Endothelial cell of umbilical vein (primary cell): ENCODE results near the gene RSPRY1. TPM values are rescaled to one million over a fixed set of nuclear protein-coding genes. Genes with fewer than 3 reads are reported as not detected.

ENCODE experiments used
- BruUV-seq: library from RNA; stranded (reverse); fragments of 400-500 nt; replicated peaks from 2 replicates; lab custom pipeline; 2021; lab: Mats Ljungman, UMichigan
- CTCF ChIA-PET: fragments of 300-600, 350-600 bp; sonication (Branson Sonifier 250); formaldehyde crosslinking; loops from one replicate; lab custom pipeline; 2021; ENCODE audit warnings: antibody characterized with exemption, inconsistent platforms; lab: Charles Lee
- POLR2A ChIA-PET: fragments of 300-600, 350-600 bp; sonication (Branson Sonifier 250); formaldehyde crosslinking; loops from one replicate; lab custom pipeline; 2021; ENCODE audit warnings: antibody characterized with exemption, inconsistent platforms; lab: Charles Lee
- DNase-seq: peaks from one replicate; pipeline ENCODE4 v3.0.0-alpha.2; 2011; ENCODE audit warnings: low read depth, low spot score
- FAIRE-seq: peaks from 2 replicates; lab custom pipeline; 2011; peaks lifted over from hg19 to GRCh38; lab: Jason Lieb, UNC
- H2AFZ ChIP-seq: 2 replicates; pipeline ENCODE4 v1.6.0; 2012; ENCODE audit warnings: low read depth, low read length, control low read depth, inconsistent platforms
- H3K27ac ChIP-seq: 2 replicates; pipeline ENCODE4 v1.5.1; 2011; ENCODE audit warnings: low read depth, mild to moderate bottlenecking, control low read depth, low read length, moderate library complexity; ENCODE audit not compliant: insufficient read depth
- H3K27me3 ChIP-seq, 2 experiments: 2 replicates each; pipeline versions ENCODE4 v1.6.0 to v1.6.1; 2011; ENCODE audit warnings: low read length in 2 of 2, mixed read lengths in 1 of 2; ENCODE audit not compliant: control insufficient read depth in 2 of 2, insufficient read depth in 2 of 2
- H3K36me3 ChIP-seq, 2 experiments: 2 replicates in 1 of 2; 3 replicates in 1 of 2; pipeline ENCODE4 v1.5.1; 2011; ENCODE audit warnings: low read length in 2 of 2, mild to moderate bottlenecking in 1 of 2, moderate library complexity in 1 of 2; ENCODE audit not compliant: control insufficient read depth in 2 of 2, insufficient read depth in 2 of 2; ENCODE audit errors: extremely low read depth in 1 of 2
- H3K4me1 ChIP-seq: 3 replicates; pipeline ENCODE4 v1.5.1; 2011; ENCODE audit warnings: mild to moderate bottlenecking, low read length; ENCODE audit not compliant: control insufficient read depth, insufficient read depth; ENCODE audit errors: extremely low read depth
- H3K4me2 ChIP-seq: 2 replicates; pipeline ENCODE4 v1.6.1; 2011; ENCODE audit warnings: low read length, control low read depth, mixed read lengths; ENCODE audit not compliant: insufficient read depth
- H3K4me3 ChIP-seq, 3 experiments: fragments of 200-600 bp in 1 of 3; sonication (generic), shearing (Covaris generic) in 1 of 3; replicated peaks in 1 of 3; 2 replicates each; pipeline ENCODE4 v1.5.1; 2011 to 2016; ENCODE audit warnings: control low read depth in 3 of 3, low read length in 3 of 3, mild to moderate bottlenecking in 2 of 3, inconsistent platforms in 1 of 3, low read depth in 1 of 3, moderate library complexity in 1 of 3; ENCODE audit not compliant: insufficient read depth in 1 of 3
- H3K79me2 ChIP-seq: 2 replicates; pipeline ENCODE4 v1.6.0; 2012; ENCODE audit warnings: low read length, inconsistent platforms; ENCODE audit not compliant: control insufficient read depth, insufficient read depth
- H3K9ac ChIP-seq: replicated peaks from 2 replicates; pipeline ENCODE3; 2011; ENCODE audit warnings: low read length, control low read depth; ENCODE audit not compliant: insufficient read depth; ENCODE audit errors: extremely low read depth
- H3K9me1 ChIP-seq: replicated peaks from 3 replicates; pipeline ENCODE4 v1.6.0; 2011; ENCODE audit warnings: mild to moderate bottlenecking, low read length; ENCODE audit not compliant: control insufficient read depth, insufficient read depth; ENCODE audit errors: extremely low read depth
- H3K9me3 ChIP-seq: replicated peaks from 2 replicates; pipeline ENCODE4 v1.5.1; 2012; ENCODE audit warnings: low read length, inconsistent platforms; ENCODE audit not compliant: control insufficient read depth, insufficient read depth
- H4K20me1 ChIP-seq: replicated peaks from 2 replicates; pipeline ENCODE3; 2011; ENCODE audit warnings: mild to moderate bottlenecking, low read length; ENCODE audit not compliant: control insufficient read depth, insufficient read depth; ENCODE audit errors: extremely low read depth
- FOS ChIP-seq: IDR thresholded peaks from 2 replicates; pipeline ENCODE4 v1.6.1; 2011; ENCODE audit warnings: mild to moderate bottlenecking, low read length, moderate library complexity, borderline replicate concordance; ENCODE audit not compliant: insufficient read depth
- MYC ChIP-seq: IDR thresholded peaks from one replicate; pipeline ENCODE4 v1.6.1; 2011; ENCODE audit warnings: mild to moderate bottlenecking, low read depth, low read length
- POLR2A ChIP-seq: IDR thresholded peaks from 2 replicates; pipeline ENCODE4 v1.6.1; 2012; ENCODE audit warnings: low read depth, mild to moderate bottlenecking, control low read depth, low read length
- POLR2AphosphoS5 ChIP-seq: IDR thresholded peaks from 2 replicates; pipeline ENCODE4 v1.6.1; 2012; ENCODE audit warnings: low read depth, mild to moderate bottlenecking, control low read depth, low read length, moderate library complexity; ENCODE audit not compliant: insufficient read depth
- dilution Hi-C: fragments of 300-500 bp; cut with MboI; formaldehyde crosslinking; loops from one replicate; pipeline ENCODE4 v1.15.0; 2019; ENCODE audit warnings: low sequenced_read_pairs; ENCODE audit not compliant: extremely low pct_ligation_motif_present
- intact Hi-C: fragments of 100-400 bp; cut with micrococcal nuclease; formaldehyde crosslinking; loops from one replicate; pipeline ENCODE4 v1.10.0; 2022
- polyA plus RNA-seq, 4 experiments: library from polyadenylated mRNA; depleted of rRNA in 3 of 4; stranded (reverse) in 3 of 4; unstranded in 1 of 4; fragments of >200 nt; gene quantifications; 2 replicates each; pipeline versions ENCODE4 v1.2.1 to v1.2.3, GENCODE V29; 2011 to 2012; ENCODE audit warnings: missing spikeins in 1 of 4
- total RNA-seq: library from RNA; stranded (reverse); gene quantifications from 2 replicates; pipeline ENCODE4 v1.2.3, GENCODE V29; 2021
- TF ChIP-seq, protein P1 (sequence below): IDR thresholded peaks from 2 replicates; pipeline ENCODE4 v1.6.1; 2011; ENCODE audit not compliant: insufficient read depth, insufficient read length
- TF ChIP-seq, protein P2 (sequence below), 2 donors: IDR thresholded peaks; 1 replicate in 1 of 2; 2 replicates in 1 of 2; pipeline ENCODE4 v1.5.1; 2011; ENCODE audit warnings: low read length in 2 of 2, mild to moderate bottlenecking in 2 of 2, moderate library complexity in 2 of 2, control low read depth in 1 of 2, inconsistent platforms in 1 of 2, low read depth in 1 of 2; ENCODE audit not compliant: insufficient read depth in 1 of 2; ENCODE audit errors: extremely low read depth in 1 of 2

Gene RSPRY1
- total and polyA plus RNA-seq, 2 donors (not counting 3 experiments of a cell fraction or from before 2014, with no cell fraction given), result 28.5 to 55.1 TPM

DNA sequence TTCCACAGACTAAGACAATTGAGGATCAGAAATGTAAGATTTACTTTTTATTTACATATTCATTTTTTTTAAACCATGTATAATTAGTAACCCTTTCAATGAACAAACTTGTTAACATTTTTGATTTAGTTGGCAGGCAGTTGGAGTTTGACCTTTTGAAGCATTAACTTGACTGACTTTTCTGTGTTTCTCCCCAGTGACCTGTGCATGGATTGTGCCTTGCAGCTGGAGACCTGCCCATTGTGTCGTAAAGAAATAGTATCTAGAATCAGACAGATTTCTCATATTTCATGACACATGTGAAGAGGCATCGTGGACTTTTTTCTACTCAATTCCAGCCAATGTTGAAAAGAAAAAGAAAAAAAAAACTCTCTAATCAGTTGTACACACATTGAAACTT is 52.6 kb downstream of the RSPRY1 start:
- H3K4me1 ChIP-seq, result no peaks in the 10 kb centered on the region
- no peaks in the 10 kb centered on the region for H3K79me2 ChIP-seq
- H2AFZ ChIP-seq, result no peak overlapping the region
- BruUV-seq, result no TSS peak
- CTCF ChIA-PET, result no interaction called here
- POLR2A ChIA-PET, result no interaction called here
- intact Hi-C loops (no loop called here), dilution Hi-C loops (no loop called here)
- H3K9ac ChIP-seq, result no peak overlapping the region
- no peak overlapping the region for H3K4me3 ChIP-seq
- H3K27ac ChIP-seq, result peak overlapping the region; percentile 16
- no peak overlapping the region for H3K4me2 ChIP-seq
- no peaks in the 10 kb centered on the region for H4K20me1 ChIP-seq
- TF ChIP-seq POLR2AphosphoS5 (no peak), POLR2A (no peak)
- TF ChIP-seq, protein P1, sequence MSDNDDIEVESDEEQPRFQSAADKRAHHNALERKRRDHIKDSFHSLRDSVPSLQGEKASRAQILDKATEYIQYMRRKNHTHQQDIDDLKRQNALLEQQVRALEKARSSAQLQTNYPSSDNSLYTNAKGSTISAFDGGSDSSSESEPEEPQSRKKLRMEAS, result no peak
- TF ChIP-seq, protein P2, sequence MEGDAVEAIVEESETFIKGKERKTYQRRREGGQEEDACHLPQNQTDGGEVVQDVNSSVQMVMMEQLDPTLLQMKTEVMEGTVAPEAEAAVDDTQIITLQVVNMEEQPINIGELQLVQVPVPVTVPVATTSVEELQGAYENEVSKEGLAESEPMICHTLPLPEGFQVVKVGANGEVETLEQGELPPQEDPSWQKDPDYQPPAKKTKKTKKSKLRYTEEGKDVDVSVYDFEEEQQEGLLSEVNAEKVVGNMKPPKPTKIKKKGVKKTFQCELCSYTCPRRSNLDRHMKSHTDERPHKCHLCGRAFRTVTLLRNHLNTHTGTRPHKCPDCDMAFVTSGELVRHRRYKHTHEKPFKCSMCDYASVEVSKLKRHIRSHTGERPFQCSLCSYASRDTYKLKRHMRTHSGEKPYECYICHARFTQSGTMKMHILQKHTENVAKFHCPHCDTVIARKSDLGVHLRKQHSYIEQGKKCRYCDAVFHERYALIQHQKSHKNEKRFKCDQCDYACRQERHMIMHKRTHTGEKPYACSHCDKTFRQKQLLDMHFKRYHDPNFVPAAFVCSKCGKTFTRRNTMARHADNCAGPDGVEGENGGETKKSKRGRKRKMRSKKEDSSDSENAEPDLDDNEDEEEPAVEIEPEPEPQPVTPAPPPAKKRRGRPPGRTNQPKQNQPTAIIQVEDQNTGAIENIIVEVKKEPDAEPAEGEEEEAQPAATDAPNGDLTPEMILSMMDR (IDR thresholded peaks at IDR 0.05; ENCODE audit: extremely low read depth in 1 of 2, insufficient read depth in 1 of 2, low read depth in 1 of 2, low read length in 2 of 2), result no peak
- FAIRE-seq, result no peak
- H3K9me3 ChIP-seq, result no peaks in the 10 kb centered on the region
- no peaks in the 10 kb centered on the region for H3K27me3 ChIP-seq
- no peaks in the 10 kb centered on the region for H3K9me1 ChIP-seq
- DNase-seq, result no peak
- H3K36me3 ChIP-seq, result peaks cover 7 to 24% of the 10 kb centered on the region in 2 experiments

DNA sequence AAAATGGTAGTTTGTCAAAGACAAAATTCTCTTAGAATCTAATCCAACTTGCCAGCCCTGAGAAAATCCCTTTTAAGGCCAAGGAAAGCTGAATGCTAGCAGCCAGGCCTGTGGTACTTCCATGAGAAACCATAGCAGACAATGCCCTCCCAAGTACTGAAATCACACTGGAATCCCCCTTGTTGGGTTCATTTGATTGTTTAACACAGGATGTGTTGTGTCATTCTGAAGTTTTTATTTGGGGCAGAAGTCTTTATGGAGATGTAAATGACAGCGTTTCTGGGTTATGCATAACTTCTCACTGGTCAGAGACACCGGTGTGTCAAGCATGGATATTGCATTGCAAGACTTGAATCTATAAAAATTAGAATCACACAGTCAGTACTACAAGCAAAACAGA is 53.0 kb downstream of the RSPRY1 start:
- no peaks in the 10 kb centered on the region for H3K9me1 ChIP-seq
- POLR2A ChIA-PET, result no interaction called here
- H3K36me3 ChIP-seq, result peaks cover 7 to 22% of the 10 kb centered on the region in 2 experiments
- CTCF ChIA-PET, result no interaction called here
- H4K20me1 ChIP-seq, result no peaks in the 10 kb centered on the region
- H3K4me1 ChIP-seq, result no peaks in the 10 kb centered on the region
- H3K4me3 ChIP-seq, result no peak overlapping the region
- DNase-seq (peak; percentile 36), FAIRE-seq (peak; percentile 12)
- H3K27me3 ChIP-seq, result no peaks in the 10 kb centered on the region
- dilution Hi-C loops (no loop called here), intact Hi-C loops (no loop called here)
- H3K4me2 ChIP-seq, result no peak overlapping the region
- no peak overlapping the region for H2AFZ ChIP-seq
- H3K79me2 ChIP-seq, result no peaks in the 10 kb centered on the region
- BruUV-seq, result TSS peak; percentile 42
- H3K9me3 ChIP-seq, result no peaks in the 10 kb centered on the region
- no peak for TF ChIP-seq POLR2AphosphoS5
- no peak for TF ChIP-seq MYC
- TF ChIP-seq, protein P2 (IDR thresholded peaks at IDR 0.05; ENCODE audit: extremely low read depth in 1 of 2, insufficient read depth in 1 of 2, low read depth in 1 of 2, low read length in 2 of 2), result no peak
- TF ChIP-seq FOS, result no peak
- H3K9ac ChIP-seq, result no peak overlapping the region
- peak overlapping the region; percentile 16 for H3K27ac ChIP-seq
